HepG2 (cell line): ENCODE data around the gene PSPH. TPM values are rescaled to one million over a fixed set of nuclear protein-coding genes. Genes with fewer than 3 reads are reported as not detected.

ENCODE experiments used
- ATAC-seq: fragments of 200-7000 bp; cut with Tn5 transposase; 3 replicates; pipeline ENCODE4 v1.9.1; 2020; ENCODE audit warnings: mild to moderate bottlenecking, moderate library complexity
- BruUV-seq: library from RNA; stranded (reverse); fragments of 400-500 nt; replicated peaks from 2 replicates; lab custom pipeline; 2021; lab: Mats Ljungman, UMichigan
- CTCF ChIA-PET: fragments of 300-600 bp; formaldehyde crosslinking; extraction: SDS; loops from one replicate; lab custom pipeline; 2021; ENCODE audit warnings: low total read pairs, inconsistent platforms, low intra/inter-chr PET ratio; lab: Yijun Ruan, JAX
- POLR2A ChIA-PET: fragments of 350-600 bp; sonication (Branson Sonifier 250); formaldehyde crosslinking; loops from one replicate; lab custom pipeline; 2020; ENCODE audit warnings: antibody characterized with exemption, inconsistent platforms; lab: Yijun Ruan, JAX
- DNase-seq: peaks from one replicate; pipeline ENCODE4 v3.0.0-alpha.2; 2015; ENCODE audit warnings: low spot score
- FAIRE-seq: peaks from 3 replicates; lab custom pipeline; 2011; peaks lifted over from hg19 to GRCh38; lab: Jason Lieb, UNC
- H2AFZ ChIP-seq: one replicate; pipeline ENCODE4 v1.6.1; 2011; ENCODE audit warnings: low read length, inconsistent platforms
- H3K27ac ChIP-seq: fragments of 300-600 bp; 3 replicates; pipeline ENCODE4 v1.8.0; 2011; ENCODE audit warnings: mixed run types, mild to moderate bottlenecking, mixed read lengths, low read length, inconsistent platforms; ENCODE audit not compliant: insufficient read depth; ENCODE audit errors: extremely low read length
- H3K27me3 ChIP-seq, 2 experiments: fragments of 200-600 bp in 1 of 2; 2 replicates in 1 of 2; 3 replicates in 1 of 2; pipeline versions ENCODE4 v1.6.0 to v1.8.0; 2011; ENCODE audit warnings: low read length in 2 of 2, mild to moderate bottlenecking in 2 of 2, moderate library complexity in 2 of 2, inconsistent platforms in 1 of 2; ENCODE audit not compliant: insufficient read depth in 2 of 2, control insufficient read depth in 1 of 2
- H3K36me3 ChIP-seq, 2 experiments: fragments of 200-600 bp in 1 of 2; replicated peaks in 1 of 2; 2 replicates in 1 of 2; 3 replicates in 1 of 2; pipeline versions ENCODE4 v1.5.1 to v1.8.0; 2011; ENCODE audit warnings: low read length in 2 of 2, inconsistent platforms in 1 of 2; ENCODE audit not compliant: insufficient read depth in 2 of 2, control insufficient read depth in 1 of 2
- H3K4me1 ChIP-seq: 2 replicates; pipeline ENCODE4 v1.5.1; 2012; ENCODE audit warnings: low read length, inconsistent platforms; ENCODE audit not compliant: insufficient read depth
- H3K4me2 ChIP-seq: 2 replicates; pipeline ENCODE4 v1.6.0; 2011; ENCODE audit warnings: low read depth, low read length, inconsistent platforms
- H3K4me3 ChIP-seq, 3 experiments: fragments of 200-600 bp in 1 of 3; sonication (generic), shearing (Covaris generic) in 1 of 3; replicated peaks in 1 of 3; 2 replicates each; pipeline ENCODE4 v1.5.1; 2011 to 2016; ENCODE audit warnings: low read length in 3 of 3, inconsistent platforms in 2 of 3, low read depth in 2 of 3, mild to moderate bottlenecking in 2 of 3, control low read depth in 1 of 3, mixed read lengths in 1 of 3; ENCODE audit not compliant: insufficient read depth in 1 of 3
- H3K79me2 ChIP-seq: one replicate; pipeline ENCODE4 v1.6.1; 2011; ENCODE audit warnings: low read length, inconsistent platforms; ENCODE audit not compliant: insufficient read depth
- H3K9ac ChIP-seq: 2 replicates; pipeline ENCODE4 v1.6.0; 2011; ENCODE audit warnings: mild to moderate bottlenecking, low read depth, low read length, inconsistent platforms; ENCODE audit not compliant: insufficient read depth
- H3K9me3 ChIP-seq: 2 replicates; pipeline ENCODE4 v1.5.1; 2012; ENCODE audit warnings: mild to moderate bottlenecking, low read length
- H4K20me1 ChIP-seq: 2 replicates; pipeline ENCODE4 v1.6.0; 2011; ENCODE audit warnings: inconsistent platforms, mild to moderate bottlenecking, low read length, moderate library complexity; ENCODE audit not compliant: insufficient read depth
- AKNA ChIP-seq: sonication (generic); formaldehyde crosslinking; IDR thresholded peaks from 2 replicates; pipeline ENCODE4 v1.4.0; 2020; ENCODE audit warnings: missing genetic modification reagents, borderline replicate concordance
- HOXD1 ChIP-seq: sonication (generic); formaldehyde crosslinking; IDR thresholded peaks from 2 replicates; pipeline ENCODE4 v1.5.0; 2020; ENCODE audit warnings: missing genetic modification reagents
- KAT2B ChIP-seq: fragments of 150-350 bp; IDR thresholded peaks from 2 replicates; pipeline ENCODE4 v1.6.1; 2014; ENCODE audit warnings: low read depth, low read length, borderline replicate concordance
- KMT2B ChIP-seq: IDR thresholded peaks from 2 replicates; pipeline ENCODE4 v1.6.1; 2016; ENCODE audit warnings: missing genetic modification reagents, missing compliant biosample characterization
- MAFF ChIP-seq: IDR thresholded peaks from 2 replicates; pipeline ENCODE4 v1.6.1; 2011; ENCODE audit warnings: low read depth, low read length, improper control_type of control experiment
- MAFK ChIP-seq, 2 experiments: IDR thresholded peaks in 1 of 2; conservative IDR thresholded peaks in 1 of 2; 2 replicates each; pipeline ENCODE4 v1.6.1; 2011; ENCODE audit warnings: improper control_type of control experiment in 2 of 2, low read length in 2 of 2
- MEF2D ChIP-seq: sonication (generic); formaldehyde crosslinking; IDR thresholded peaks from 2 replicates; pipeline ENCODE4 v1.5.1; 2020; ENCODE audit warnings: mild to moderate bottlenecking, missing genetic modification reagents
- MTF2 ChIP-seq: sonication (generic); formaldehyde crosslinking; IDR thresholded peaks from 2 replicates; pipeline ENCODE4 v1.5.0; 2020; ENCODE audit warnings: missing genetic modification reagents, borderline replicate concordance
- NFYB ChIP-seq: sonication (generic); formaldehyde crosslinking; IDR thresholded peaks from 2 replicates; pipeline ENCODE4 v1.4.0; 2020; ENCODE audit warnings: missing genetic modification reagents
- ZNF160 ChIP-seq: sonication (generic); formaldehyde crosslinking; IDR thresholded peaks from 2 replicates; pipeline ENCODE4 v1.8.0; 2022; ENCODE audit warnings: mild to moderate bottlenecking, inconsistent platforms, missing genetic modification reagents
- ZNF282 ChIP-seq: fragments of 450-650 bp; IDR thresholded peaks from 2 replicates; pipeline ENCODE4 v1.6.1; 2018; ENCODE audit not compliant: partially characterized antibody
- ZNF839 ChIP-seq: sonication (generic); formaldehyde crosslinking; IDR thresholded peaks from 2 replicates; pipeline ENCODE4 v1.4.0; 2020; ENCODE audit warnings: missing genetic modification reagents, mild to moderate bottlenecking, borderline replicate concordance
- WGBS: methylation state at CpG from one replicate; pipeline ENCODE4 v1.1.6; 2017; ENCODE audit warnings: low lambda C conversion rate; 5-methylcytosine and 5-hydroxymethylcytosine counted together
- in situ Hi-C: cut with HindIII; loops from 2 replicates; pipeline ENCODE4 v1.10.0; 2017; ENCODE audit warnings: low pct_unique_long_range_greater_than_20kb; ENCODE audit not compliant: extremely low pct_ligation_motif_present
- intact Hi-C: fragments of 100-400 bp; cut with micrococcal nuclease; formaldehyde crosslinking; loops from one replicate; pipeline ENCODE4 v1.10.0; 2022; ENCODE audit not compliant: unreplicated experiment
- polyA plus RNA-seq, 8 experiments: library from polyadenylated mRNA; depleted of rRNA in 3 of 8; stranded (reverse) in 7 of 8; unstranded in 1 of 8; fragments of >200 nt; fragmentation: Illumina TruSeq in 4 of 8; extraction: Trizol in 4 of 8; gene quantifications; 2 replicates each; pipeline versions ENCODE4 v1.2.1 to v1.2.3, GENCODE V29; 2011 to 2016; ENCODE audit warnings: low read depth in 4 of 8, missing spikeins in 1 of 8, mixed read lengths in 1 of 8; ENCODE audit not compliant: insufficient read depth in 1 of 8
- total RNA-seq, 5 experiments: library from RNA; depleted of rRNA; stranded (reverse); fragments of >200 nt; fragmentation: Illumina TruSeq; extraction: Trizol; gene quantifications; 2 replicates each; pipeline ENCODE4 v1.2.3, GENCODE V29; 2016; ENCODE audit warnings: low read depth in 1 of 5
- TF ChIP-seq, protein P1 (sequence below): IDR thresholded peaks from 2 replicates; pipeline ENCODE4 v1.6.1; 2016; ENCODE audit warnings: missing compliant biosample characterization, missing genetic modification reagents, borderline replicate concordance

Gene PSPH
- total and polyA plus RNA-seq, 2 of the 13 experiments (the other 11 are each of a cell fraction or from before 2014, with no cell fraction given): 85.5 to 124 TPM

DNA sequence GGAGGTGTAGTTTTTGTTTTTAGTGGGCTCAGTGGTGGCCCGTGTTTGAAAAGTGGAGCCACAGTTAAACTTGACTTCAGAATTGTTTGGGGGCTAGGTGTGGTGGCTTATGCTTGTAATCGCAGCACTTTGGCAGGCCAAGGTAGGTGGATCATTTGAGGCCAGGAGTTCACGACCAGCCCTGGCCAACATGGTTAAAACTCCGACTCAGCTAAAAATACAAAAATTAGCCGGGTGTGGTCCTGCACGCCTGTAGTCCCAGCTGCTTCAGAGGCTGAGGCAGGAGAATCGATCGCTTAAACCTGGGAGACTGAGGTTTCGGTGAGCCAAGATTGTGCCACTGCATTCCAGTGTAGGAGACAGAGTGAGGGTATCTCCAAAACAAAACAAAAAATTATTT lies 2.1 kb upstream of the PSPH start:
- no peak overlapping the region for H3K27ac ChIP-seq
- CTCF ChIA-PET: no interaction called here
- no peak for DNase-seq
- WGBS: 78% methylated on average over 9 of the region's 9 CpGs
- peaks cover 64% of the 10 kb centered on the region for H3K79me2 ChIP-seq
- H3K4me3 ChIP-seq: peak overlapping the region; percentile 81 to 98 (median 91)
- no peaks in the 10 kb centered on the region for H3K9me3 ChIP-seq
- no TSS peak for BruUV-seq
- H4K20me1 ChIP-seq: no peaks in the 10 kb centered on the region; the same call in none of the 2 replicates
- POLR2A ChIA-PET: interaction anchor here (1.0 to 2.7 kb wide), 4 partner anchors 10 to 47 kb away, joined by 4 to 21 read pairs (median 7); partner anchors contain the start of gene SUMF2
- peak overlapping the region; percentile 92 for H3K9ac ChIP-seq
- TF ChIP-seq KMT2B (CRISPR knock-in tag) (no peak), ZNF282 (no peak), ZNF160 (CRISPR knock-in tag) (no peak), KAT2B (no peak), HOXD1 (CRISPR knock-in tag) (no peak), MAFK (conservative IDR thresholded peaks at IDR 0.05 in 1 of 2, IDR thresholded peaks at IDR 0.05 in 1 of 2; ENCODE audit: low read length in 2 of 2) (peak; percentile 89 to 95), ZNF839 (CRISPR knock-in tag) (no peak), MEF2D (CRISPR knock-in tag) (no peak), NFYB (CRISPR knock-in tag) (no peak), MAFF (peak; percentile 93)
- H3K4me1 ChIP-seq: peaks cover 73% of the 10 kb centered on the region
- H2AFZ ChIP-seq: no peak overlapping the region
- H3K27me3 ChIP-seq: no peaks in the 10 kb centered on the region; a peak in 1 of 5 replicates
- H3K36me3 ChIP-seq: peaks cover 5 to 42% of the 10 kb centered on the region in 2 experiments; a peak in 4 of 5 replicates
- H3K4me2 ChIP-seq: peak overlapping the region; percentile 78
- ATAC-seq: no peak
- intact Hi-C loops: no loop called here
- in situ Hi-C loops: no loop called here
- no peak for FAIRE-seq

DNA sequence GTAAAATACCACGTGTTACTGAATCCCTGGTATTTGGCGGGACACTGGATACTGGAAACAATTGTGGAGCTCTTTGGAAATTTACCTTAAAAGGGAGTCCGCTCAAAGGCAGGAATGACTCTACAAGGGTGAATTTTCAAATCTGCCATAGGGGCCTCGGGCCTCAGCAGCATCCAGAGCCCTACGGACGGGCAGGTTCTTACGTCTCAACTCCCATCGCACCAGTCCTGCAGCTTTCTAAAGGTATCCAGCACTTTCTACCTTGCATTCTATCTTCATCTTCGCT lies 248 bp downstream of the PSPH start:
- peak; percentile 39 for ATAC-seq
- in situ Hi-C loops (no loop called here), intact Hi-C loops (loop anchor here (1.0 kb wide), 2 partner anchors 11 to 17 kb away; no protein-coding TSS in a partner anchor)
- FAIRE-seq: no peak
- peak overlapping the region; percentile 64 to 91 (median 68) for H3K4me3 ChIP-seq
- POLR2A ChIA-PET: interaction anchor here (0.7 to 4.1 kb wide), 22 partner anchors 8 to 862 kb away, joined by 3 to 144 read pairs (median 6); partner anchors contain the start of genes CHCHD2, NIPSNAP2 and SUMF2
- no peaks in the 10 kb centered on the region; the same call in none of the 2 replicates for H4K20me1 ChIP-seq
- H3K4me2 ChIP-seq: peak overlapping the region; percentile 77
- H3K27ac ChIP-seq: peak overlapping the region; percentile 87
- H3K36me3 ChIP-seq: peaks cover 0 to 21% of the 10 kb centered on the region in 2 experiments; a peak in 2 of 5 replicates
- CTCF ChIA-PET: no interaction called here
- BruUV-seq: TSS peak; percentile 95
- no peak overlapping the region for H2AFZ ChIP-seq
- H3K4me1 ChIP-seq: peaks cover 79% of the 10 kb centered on the region
- DNase-seq: no peak
- whole genome bisulfite sequencing: 1% methylated on average over 8 of the region's 9 CpGs
- H3K79me2 ChIP-seq: peaks cover 57% of the 10 kb centered on the region
- peak overlapping the region; percentile 92 for H3K9ac ChIP-seq
- no peaks in the 10 kb centered on the region; a peak in 1 of 5 replicates for H3K27me3 ChIP-seq
- no peaks in the 10 kb centered on the region for H3K9me3 ChIP-seq
- peak; percentile 67; the same call in 1 of the 2 replicates for TF ChIP-seq AKNA (CRISPR knock-in tag)
- TF ChIP-seq, protein P1, sequence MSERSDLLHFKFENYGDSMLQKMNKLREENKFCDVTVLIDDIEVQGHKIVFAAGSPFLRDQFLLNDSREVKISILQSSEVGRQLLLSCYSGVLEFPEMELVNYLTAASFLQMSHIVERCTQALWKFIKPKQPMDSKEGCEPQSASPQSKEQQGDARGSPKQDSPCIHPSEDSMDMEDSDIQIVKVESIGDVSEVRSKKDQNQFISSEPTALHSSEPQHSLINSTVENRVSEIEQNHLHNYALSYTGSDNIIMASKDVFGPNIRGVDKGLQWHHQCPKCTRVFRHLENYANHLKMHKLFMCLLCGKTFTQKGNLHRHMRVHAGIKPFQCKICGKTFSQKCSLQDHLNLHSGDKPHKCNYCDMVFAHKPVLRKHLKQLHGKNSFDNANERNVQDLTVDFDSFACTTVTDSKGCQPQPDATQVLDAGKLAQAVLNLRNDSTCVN (CRISPR knock-in tag): 0 out of 2 replicates have a peak, but pooled peaks have one; percentile 4
- 0 out of 2 replicates have a peak, but pooled peaks have one; percentile 65 for TF ChIP-seq MTF2 (CRISPR knock-in tag)
